Measurements from ENCODE around the gene SAP25.
"Not testable (repeated sequence)": the region's sequence is repeated elsewhere in the genome, so short reads cannot be mapped to it uniquely, and the experiment has no call there.

Gene SAP25

DNA sequence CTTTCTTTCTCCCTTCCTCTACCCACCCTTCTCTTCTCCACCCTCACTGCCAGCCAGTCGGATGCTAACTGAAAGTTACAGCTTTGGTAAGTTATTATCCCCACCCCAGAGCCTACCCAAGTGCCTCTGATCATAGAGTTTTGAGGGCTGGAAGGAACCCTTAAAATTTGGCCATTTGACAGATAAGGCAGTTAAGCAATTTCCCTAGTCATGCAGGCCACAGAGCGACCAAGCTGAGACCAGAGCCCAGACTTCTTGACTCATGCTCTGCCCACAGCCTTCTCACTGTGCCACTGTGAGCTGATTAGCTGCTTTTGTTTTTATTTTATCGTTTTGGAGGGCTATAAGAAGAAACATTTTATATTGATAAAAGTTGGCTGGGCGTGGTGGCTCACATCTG lies 17.2 kb downstream of the SAP25 start:
- DNase-seq, result no peak

DNA sequence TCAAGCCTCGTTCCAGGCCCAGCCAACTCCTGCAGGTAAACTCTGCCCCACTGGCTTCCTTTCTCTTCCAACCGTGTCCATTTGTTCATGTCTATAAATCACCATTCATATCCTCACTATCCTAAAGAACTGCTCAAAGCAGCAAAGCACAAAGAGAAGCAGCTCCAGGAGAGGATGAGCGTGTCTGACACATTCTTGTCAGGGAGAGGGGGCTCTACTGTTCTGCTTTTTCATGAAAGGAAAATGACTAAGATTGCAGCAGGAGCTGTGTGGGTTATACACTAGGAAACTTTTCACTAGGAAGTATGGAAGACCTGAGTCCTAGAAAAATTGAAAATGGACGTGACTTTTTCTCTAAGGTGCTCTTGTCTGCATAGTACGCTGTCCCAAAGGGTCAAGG lies 18.0 kb downstream of the SAP25 start:
- no peak for DNase-seq

DNA sequence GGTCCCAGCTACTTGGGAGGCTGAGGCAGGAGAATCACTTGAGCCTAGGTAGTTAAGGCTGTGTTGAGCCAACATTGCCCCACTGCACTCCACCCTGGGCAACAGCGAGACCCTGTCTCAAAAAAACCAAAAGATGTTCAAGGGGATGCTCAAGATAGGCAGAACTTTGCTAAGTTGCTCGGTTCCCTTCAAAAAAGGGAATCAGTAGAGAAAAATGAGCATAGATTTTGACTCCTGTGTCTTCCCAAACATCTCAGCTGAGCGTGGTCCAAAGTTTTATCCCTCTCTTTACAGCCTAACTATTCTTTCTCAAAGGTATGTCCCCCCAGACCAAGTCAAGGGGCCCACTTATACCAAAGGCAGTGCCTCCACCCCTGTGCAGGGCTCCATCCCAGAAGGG lies 20.7 kb downstream of the SAP25 start:
- no peak for DNase-seq

DNA sequence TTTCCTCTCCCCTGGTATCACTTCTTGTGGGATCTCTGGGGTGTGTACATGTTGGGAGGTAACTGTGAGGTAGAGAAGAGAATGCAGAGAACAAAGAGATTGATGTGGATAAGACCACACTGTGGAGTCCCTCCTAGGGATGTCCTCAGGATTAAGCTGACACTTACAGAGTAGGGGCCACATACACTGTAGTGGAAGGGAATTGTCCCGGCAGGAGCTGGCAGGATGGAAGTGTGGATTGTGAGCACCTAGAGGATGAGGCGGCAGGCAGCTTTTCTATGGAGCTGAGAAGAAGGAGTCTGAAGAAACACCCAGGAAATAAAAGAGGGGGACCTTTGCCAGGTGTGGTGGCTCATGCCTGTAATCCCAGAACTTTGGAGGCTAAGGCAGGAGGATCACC lies 21.2 kb downstream of the SAP25 start:
- no peak for DNase-seq

DNA sequence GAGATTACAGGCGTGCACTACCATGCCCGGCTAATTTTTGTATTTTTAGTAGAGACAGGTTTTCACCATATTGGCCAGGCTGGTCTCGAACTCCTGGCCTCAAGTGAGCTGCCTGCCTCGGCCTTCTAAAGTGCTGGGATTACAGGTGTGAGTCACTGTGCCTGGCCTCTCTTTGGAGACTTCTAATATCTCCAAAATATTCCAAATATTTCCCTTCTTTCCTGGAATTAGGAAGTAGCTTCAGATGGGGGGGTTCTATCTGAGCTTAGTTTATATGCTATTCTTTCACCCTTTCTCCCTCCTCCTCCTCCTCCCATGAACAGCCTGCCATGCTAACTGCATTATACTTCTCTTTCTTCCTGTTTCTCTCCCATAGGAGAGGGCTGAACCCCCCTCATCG lies 25.3 kb downstream of the SAP25 start:
- peak; percentile 57 for DNase-seq

DNA sequence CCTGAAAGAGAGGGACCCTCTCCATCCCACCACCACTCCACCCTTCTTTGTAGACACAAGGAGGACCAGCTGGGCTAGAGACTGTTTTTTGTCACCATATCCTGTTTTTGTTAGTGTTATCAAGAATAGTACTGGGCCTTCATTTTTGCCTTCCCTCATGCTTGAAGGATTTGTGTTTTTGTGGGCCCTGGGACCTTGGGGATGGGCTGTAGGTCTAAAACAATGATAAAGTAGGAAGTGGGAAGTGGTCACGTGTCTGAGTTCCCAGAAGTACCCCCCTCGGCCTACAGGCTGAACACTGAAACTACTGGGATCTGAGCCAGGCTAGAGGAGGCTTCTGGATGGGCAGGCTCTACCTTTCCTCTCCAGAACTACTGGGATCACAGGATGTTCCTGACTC lies 25.8 kb downstream of the SAP25 start:
- peak; percentile 33 for DNase-seq

DNA sequence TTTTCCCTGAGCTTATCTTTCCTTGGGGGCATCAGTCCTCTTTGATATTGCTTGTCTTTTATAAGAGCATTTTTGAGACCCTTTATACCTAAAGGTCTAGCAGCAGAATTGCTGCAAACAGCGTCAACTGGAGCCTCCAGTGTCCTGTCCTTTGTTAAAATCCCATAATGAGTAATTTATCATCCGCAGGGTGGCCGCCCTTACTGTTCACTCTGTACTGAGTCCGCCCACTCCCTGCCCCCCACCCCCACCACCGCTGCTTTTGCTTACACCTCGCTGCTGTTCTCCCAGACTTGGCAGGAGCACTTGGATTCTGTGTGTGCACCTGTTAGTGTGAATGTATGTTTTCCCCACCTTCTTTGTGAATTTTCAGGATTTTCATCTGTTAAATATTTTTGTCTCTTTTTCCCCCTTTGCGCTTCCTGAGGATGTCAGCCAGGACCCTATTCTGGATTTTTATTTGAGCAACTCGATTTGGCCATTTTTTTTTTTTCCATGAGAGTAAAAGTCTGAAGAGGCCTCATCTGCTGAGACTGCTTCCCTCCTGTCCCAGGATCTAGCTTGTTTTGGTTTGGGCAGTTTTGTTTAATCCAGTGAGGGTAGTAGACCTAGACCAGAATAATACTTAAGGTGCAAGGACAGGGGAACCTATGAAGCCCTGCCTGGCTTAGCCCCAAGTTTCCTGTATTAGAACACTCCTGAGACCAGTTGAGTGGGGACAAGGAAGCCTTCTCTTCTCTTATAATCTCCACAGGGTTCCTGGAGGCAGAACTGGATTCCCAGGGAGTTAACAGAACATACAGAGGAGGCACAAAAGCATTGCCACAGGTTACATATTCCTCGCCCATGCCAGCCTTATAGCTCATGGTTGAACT lies 26.5 kb downstream of the SAP25 start:
- DNase-seq, result no peak

DNA sequence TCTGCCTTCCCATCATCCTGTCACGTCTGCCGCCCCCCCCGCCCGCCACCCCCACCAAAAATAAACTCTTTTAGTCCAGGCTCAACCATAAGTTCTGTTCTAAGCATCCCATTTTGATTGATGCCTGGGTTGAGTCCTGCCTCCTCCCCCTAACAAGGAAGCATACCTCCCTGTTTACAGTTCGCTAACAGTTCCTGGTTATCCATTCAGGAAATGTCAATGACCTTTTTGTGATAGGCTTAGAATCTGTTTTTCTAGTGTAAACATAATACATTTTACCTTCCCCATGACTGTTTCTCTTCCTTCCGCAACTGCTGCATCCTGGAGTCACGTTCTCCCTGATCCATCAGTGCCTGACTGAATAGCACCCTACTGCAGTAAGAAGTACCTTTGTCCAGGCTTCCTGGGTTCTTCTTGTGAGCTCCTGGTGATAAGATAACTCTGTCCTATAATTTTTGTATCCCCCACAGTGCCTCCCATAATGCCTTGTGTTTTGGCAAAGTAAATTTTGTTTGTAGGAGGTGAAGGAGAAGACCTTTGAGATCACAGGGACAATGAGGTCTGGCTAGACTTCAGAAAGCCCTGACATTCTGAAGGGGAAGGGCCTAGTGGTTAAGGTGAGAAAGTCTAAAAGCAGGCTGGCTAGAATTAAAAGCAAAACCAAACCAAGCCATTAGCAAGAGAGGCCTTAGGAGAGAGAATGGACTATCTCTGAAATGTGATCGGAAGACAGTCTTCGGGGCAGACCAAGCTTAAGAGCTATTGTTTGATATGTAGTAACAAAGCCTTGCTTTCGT lies 27.4 kb downstream of the SAP25 start:
- no peak for DNase-seq

DNA sequence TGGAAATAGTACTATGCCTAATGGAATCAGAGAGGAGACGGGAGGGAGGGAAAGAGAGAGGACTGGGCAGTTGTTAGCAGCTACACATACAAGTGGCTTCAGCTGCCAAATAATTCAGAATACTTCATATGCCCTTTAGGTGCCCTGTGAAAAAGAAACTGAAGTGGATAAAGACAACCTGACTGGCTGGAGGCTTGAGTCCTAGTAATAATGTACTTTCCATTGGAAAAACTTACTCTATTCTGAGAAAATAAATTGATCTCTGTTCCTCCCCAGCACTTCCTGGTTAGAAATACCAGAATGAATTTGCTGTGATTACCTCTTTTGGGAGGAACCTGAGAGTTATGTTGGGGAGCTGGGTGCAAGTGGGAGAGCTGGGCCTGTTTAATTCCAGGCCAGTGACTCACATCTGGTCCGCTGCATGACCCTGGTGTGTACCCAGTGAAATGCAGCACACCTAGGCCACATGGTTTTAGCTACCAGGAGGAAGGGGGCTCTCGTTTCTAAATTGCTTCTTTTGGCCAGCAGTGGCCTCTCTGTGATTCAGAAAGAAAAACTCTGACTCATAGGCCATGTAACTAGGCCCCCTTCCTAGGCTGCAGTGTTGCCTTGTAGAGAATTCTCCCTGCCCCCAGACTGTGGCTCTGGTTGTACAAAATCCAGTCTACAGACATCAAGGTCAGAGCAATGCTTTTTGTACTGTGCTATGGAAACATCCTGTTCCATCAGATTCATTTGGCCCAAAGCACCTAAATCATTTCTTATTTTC lies 28.2 kb downstream of the SAP25 start:
- peak; percentile 90 for DNase-seq

DNA sequence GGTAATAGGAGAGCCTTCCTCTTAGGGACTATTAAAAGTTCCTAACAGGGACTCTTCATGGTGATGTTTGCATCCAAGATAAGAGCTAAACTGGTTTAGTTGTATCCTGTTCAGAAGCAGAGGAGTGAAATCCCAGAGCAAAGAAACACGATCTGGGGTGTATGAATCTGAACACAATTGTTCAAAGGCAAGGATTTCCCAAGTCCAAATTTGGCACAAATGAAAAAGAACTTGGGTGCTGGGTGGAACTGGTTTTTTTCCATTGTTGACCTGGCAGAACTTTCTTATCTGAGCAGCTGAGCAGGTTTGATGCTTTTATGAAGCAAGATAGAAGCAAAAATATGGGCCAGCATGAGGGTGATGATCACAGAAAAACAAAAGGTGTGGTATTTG lies 28.7 kb downstream of the SAP25 start:
- no peak for DNase-seq

DNA sequence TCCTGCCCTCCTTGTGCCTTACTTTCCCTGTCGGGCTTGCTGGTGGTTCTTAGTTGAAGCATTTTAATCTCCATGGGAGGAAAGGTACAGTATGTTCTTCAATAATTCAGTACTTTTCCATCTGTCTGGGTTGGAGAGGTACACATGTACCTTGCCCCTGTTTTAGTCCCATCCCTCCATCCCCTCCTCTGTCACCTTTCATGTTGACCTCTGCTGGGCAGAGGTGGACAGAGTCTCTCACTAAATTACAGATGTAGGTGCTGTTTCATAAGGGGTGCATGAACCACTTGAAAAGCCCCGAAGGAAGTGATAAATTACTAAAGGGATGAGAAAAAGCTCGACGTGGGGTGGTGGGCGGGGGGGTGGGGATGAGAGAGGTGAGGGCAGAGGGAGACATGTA lies 29.3 kb downstream of the SAP25 start:
- DNase-seq, result no peak

DNA sequence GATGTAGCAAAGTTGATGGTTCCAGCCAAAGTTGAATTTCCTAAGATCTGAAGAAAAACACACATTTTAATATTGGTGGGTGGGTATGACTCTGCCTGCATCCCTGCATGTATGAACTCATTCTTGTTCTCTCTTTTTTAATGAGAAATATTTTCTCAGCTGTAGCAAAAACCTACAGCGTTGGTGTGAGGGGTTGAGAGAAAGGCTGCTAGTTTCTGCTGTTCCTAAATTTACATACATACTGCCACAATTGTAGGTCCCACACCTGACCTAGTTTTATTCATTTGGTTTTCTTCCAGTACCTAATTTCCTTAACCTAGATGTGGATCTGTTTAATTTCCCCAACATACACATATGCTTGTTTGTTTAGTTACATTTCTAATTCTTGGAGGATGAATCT lies 30.1 kb downstream of the SAP25 start:
- no peak for DNase-seq

DNA sequence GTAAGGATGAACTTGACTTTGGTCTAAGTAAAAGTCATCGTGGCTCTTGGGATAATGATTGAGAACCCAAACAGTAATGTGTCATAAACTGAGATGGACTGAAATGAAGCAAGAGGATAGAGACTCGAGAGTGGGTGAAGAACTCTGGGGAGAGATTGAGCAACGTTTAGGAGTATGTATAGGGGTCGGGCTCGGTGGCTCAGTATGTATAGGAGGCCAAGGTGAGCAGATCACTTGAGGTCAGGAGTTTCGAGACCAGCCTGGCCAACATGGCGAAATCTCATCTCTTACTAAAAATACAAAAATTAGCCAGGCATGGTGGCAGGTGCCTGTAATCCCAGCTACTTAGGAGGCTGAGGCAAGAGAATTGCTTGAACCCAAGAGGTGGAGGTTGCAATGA lies 32.4 kb downstream of the SAP25 start:
- not testable (repeated sequence) for DNase-seq

DNA sequence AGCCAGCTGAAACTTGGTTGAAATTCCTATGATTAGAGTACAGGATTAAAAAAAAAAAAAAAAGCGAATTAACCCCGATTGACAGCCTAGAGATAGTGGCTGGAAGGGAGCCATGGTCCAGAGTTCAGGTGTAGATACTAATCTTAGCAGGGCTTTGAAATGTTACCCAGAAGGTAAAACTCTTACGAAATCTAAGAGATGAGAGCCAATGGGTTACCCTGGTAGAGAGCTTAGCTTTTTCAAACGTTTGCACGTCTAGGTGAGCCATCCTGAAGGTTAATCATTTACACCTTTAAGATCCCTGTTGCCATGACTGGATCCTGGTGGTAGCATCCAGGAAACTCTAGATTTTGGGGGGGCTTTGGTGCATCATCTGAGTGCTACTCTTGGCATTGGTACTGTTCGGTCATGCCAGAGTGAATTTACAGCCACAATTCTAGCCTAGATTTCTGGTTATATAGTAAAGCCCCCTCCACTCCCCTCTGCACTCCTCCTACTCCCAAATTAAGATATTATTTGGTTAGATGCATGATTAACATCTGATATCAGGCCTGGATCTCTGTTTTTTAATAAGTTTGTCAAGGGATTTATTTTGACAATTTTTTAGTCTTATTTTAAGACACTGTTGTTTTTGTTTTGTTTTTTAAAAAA lies 33.5 kb downstream of the SAP25 start:
- DNase-seq, result no peak

DNA sequence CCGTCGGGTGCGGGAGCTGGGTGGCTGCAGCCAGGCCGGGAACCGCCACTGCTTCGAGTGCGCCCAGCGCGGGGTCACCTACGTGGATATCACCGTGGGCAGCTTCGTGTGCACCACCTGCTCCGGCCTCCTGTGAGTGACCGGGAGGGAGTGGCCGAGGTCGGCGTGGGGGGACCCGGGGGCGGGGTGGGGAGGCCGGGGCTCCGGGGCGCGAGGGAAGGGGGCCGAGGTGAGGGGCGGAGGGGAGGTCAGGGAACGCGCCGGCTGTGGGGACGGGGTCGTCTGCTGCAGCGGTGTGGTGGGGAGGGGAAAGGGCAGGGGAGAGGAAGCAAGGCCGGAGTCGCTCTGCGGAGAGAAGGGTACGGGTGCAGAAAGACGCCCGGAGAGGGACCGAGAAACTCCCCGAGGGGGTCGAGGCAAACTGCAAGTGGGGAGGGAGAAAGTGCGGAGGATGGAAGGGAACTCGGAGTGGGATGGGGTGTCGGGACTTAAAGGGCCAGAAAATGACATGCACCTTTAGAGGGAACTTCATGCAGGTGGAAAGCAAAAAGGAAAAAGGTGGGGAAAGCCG lies 34.2 kb downstream of the SAP25 start:
- DNase-seq, result no peak

DNA sequence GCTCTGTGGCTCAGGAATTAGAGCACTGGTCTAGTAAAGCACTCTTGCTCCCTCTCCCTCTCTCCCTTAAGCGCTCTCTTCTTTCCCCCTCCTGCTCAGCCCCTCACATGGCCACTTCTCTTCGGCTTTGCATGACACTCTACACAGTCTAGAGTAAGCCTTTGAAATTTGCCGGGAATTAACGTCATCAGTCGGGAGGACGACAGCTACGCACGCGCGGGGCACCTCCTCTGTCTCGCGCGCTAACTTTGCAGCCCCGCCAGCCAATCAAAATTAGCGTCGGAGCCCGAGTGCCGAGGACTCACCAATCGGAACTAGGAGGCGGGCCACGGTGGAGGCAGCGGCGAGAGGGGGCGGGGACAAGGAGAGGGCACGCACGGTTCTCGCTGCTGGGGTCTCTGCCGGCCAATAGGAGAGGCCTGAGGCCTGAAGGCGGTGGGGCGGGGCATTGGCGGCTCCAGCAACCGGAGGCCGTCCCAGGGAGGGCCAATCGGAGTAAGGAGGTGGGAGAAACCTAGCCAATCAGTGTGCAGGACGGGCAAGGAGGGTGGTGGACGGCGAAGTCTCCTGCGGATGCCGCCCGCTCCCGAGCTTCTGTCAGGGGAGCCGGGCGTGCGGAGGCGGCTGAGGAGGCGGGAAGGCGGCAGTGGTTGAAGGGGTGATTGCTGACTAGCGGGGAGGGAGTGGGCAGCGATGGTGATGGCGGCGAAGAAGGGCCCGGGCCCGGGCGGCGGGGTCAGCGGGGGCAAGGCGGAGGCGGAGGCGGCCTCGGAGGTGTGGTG lies 34.9 kb downstream of the SAP25 start, which contains the start of gene AGFG2:
TSS of gene AGFG2 (plus strand) at position 550 of the 782 bp plus-strand sequence. CDS start at position 694, 144 bp downstream.
- DNase-seq, result peak; percentile 100

DNA sequence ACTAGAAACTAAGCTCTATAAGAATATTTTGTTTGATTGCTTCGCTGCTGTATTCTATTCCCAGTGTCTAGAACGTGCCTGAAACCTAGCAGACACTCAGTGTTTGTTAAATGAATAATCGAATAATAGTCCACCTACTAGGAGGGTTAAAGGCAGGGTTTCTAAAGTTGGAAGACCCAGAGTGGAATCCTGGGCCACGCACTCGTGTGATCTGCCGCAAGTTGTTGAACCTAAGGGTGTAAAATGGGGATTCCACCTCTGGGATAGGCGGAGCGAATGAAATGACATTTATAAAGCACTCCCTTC lies 35.4 kb downstream of the SAP25 start:
- DNase-seq, result no peak

DNA sequence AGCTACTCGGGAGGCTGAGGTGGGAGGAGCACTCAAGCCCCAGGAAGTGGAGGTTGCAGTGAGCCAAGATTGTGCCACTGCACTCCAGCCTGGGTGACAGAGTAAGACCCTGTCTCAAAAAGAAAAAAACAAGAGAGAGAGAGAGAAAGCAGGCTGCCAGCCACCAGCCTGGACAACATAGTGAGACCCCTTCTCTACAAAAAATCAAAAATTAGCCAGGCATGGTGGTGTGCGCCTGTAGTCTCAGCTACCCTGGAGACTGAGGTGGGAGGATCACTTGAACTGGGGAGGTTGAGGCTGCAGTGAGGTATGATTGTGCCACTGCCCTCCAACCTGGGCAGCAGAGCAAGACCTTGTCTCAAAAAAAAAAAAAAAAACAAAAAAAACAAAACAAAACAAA lies 37.0 kb downstream of the SAP25 start:
- not testable (repeated sequence) for DNase-seq

DNA sequence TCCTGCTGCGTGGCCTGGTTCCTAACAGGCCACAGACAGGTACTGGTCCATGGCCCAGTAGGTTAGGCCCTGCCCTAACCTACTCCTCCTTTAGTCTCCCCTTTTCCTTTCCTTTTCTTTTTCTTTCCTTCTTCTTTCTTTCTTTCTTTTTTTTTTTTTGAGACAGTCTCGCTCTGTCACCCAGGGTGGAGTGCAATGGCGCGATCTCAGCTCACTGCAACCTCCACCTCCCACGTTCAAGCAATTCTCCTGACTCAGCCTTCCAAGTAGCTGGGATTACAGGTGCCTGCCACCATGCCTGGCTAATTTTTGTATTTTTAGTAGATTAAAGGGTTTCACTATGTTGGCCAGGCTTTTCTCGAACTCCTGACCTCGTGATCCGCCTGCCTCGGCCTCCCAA lies 37.7 kb downstream of the SAP25 start:
- not testable (repeated sequence) for DNase-seq

DNA sequence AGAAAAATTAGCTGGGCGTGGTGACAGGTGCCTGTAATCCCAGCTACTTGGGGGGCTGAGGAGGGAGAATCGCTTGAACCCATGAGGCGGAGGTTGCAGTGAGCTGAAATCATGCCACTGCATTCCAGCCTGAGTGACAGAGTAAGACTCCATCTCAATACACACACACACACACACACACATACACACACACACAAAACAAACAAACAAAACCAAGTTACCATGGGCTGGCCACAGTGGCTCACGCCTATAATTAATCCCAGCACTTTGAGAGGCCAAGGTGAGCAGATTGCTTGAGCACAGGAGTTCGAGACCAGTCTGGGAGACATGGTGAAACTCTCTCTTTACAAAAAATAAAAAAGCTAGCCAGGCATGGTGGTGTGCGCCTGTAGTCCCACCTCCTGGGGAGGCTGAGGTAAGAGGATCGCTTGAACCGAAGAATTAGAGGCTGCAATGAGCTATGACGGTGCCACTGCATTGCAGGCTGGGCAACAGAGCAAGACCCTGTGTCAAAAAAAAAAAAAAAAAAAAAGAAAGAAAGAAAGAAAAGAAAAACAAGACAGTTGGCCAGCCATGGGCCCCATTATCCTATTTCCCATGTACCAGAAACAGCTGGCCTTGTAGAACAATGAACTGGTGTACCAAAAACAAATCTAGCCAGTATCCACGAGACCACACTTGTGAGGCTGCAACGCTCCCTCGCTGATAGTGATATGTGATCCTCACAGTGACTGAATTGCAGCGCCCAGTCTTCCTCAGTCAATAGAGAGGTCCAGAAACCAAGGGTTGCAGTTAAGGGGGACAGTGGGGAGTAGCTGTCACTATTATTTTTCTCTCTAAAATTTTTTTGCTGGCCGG lies 41.3 kb downstream of the SAP25 start:
- DNase-seq, result no peak

Measured in fibroblast of skin of abdomen (primary cell).